ENCODE results near the gene RARS2. TPM values are rescaled to one million over a fixed set of nuclear protein-coding genes. Genes with fewer than 3 reads are reported as not detected.
A peak's percentile ranks its signal among the peaks of the same experiment; 100 is the strongest.
"Not testable (repeated sequence)": the region's sequence is repeated elsewhere in the genome, so short reads cannot be mapped to it uniquely, and the experiment has no call there.

RARS2 gene
- total RNA-seq, 1 donor from 2014 or later: 34.0 TPM

DNA sequence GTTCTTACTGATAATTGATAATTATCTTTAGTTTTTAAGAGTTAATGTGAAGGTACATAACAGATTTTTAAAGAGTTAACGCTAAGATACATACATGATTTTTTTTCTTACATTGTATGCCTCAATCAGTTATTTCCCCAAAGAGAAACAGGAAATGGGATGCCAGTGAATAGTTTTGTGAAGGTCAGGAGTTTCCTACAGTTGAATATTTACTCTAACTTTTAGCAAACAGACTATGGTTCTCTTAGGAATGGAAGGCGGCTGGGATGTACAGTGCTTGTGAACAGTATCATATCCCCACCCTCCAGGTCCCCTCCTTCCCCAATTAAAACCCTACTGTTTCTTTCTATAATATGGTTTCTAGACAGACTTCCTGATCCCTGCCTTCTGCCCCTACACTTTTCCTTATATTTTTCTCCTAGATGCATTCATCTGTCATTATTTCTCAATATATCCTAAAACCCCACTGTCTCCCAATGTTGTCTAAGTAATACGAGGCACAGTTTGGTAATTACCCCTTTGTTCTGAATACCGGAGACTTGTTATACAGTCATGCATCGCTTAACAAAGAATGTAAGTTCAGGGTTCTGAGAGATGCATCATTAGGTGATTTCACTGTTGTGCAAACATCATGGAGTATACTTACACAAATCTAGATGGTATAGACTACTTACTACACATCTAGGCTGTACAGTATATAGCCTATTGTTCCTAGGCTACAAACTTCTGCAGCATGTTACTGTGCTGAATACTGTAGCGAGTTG is 87.8 kb downstream of the RARS2 start:
- no peak for DNase-seq (ENCODE audit: low read depth, low spot score)

DNA sequence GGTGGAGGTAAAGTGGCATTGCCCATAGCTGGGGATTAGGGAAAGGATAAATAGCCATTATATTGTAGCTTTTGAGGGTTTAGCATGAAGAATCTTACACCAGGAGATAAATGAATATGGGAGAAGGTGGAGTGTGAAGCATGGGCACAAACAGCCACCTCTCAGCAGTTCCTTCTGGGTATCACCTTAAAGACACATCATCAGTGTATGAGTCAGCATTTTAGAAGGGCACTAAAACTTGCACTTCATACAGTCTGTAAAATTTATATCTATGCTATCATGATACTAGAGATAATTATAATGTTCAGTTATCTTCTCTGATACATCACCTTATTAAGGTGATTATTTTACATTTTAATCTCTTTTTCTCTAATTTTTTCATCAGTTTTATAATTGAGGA is 91.7 kb downstream of the RARS2 start:
- no peak for DNase-seq (ENCODE audit: low read depth, low spot score)

DNA sequence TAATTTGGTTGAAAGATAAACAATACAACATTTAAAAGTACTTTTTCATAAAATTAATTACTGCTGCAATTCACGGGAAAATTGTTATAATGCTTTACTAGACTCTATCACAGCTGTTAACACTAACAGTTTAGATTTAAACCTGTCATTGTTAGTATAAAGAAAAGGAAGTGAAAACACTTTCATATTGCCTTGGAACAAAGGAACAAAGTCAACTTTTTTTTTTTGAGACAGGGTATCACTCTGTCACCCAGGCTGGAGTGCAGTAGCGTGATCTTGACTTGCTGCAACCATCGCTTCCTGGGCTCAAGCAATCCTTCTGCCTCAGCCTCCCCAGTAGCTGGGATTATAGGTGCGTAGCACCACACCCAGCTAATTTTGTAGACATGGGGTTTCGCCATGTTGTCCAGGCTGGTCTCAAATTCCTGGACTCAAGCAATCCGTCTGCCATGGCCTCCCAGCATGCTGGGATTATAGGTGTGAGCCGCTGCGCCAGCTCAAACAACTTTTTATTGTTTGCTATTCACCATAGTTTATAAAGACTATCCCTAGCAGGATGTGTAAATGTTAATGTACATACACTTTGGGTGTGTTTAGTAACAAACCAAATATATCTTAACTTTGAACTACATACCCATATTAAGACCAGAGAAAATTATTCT is 94.9 kb downstream of the RARS2 start:
- DNase-seq (ENCODE audit: low read depth, low spot score): no peak

DNA sequence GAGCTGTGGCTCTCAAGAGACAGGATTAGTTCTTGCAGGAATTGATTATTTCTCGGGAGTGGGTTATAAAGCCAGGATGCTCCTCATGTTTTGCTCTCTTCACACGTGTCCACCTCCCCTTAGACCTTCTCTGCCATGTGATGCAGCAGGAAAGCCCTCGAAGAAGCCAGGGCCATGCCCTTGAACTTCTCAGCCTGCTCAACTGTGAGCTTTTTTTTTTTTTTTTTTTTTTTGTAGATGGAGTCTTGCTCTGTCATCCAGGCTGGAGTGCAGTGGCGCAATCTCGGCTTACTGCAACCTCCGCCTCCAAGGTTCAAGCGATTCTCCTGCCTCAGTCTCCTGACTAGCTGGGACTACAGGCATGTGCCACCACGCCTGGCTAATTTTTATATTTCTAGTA is 100.5 kb downstream of the RARS2 start:
- not testable (repeated sequence) for DNase-seq (ENCODE audit: low read depth, low spot score)

DNA sequence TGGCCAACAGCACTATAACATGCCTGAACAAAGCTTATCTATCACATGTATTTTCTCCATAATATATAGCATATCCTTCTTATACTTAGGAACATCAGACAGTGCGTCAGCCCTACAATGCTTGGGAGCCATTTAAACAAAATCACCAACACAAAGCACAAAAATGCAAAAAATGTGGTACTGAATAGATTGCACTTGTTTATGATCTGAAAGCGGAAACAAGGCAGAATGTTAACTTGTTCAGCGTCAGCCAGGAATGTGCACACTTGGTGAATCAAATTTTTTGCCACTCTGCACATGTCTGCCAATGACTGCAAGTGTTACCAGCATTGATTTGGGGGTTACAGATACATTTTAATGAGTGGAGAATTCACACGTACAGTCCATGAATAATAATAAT is 102.2 kb downstream of the RARS2 start:
- peak; percentile 47 for DNase-seq (ENCODE audit: low read depth, low spot score)

DNA sequence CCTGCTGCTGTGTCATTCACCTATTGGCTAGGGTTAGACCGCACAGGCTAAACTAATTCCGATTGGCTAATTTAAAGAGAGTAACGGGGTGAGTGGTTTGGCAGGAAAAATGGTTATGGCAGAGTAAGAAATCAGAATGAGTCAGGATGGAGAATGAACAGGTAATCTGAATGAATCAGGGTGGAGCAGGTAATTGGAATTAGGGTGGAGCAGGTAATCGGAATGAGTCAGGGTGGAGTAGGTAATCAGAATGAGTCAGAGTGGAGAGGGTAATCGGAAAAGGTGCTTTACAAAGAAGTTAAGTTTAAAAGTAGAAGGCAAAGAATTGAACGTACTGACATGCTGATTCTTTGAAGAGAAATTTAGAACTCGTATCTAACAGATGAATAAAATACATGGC is 105.3 kb downstream of the RARS2 start:
- no peak for DNase-seq (ENCODE audit: low read depth, low spot score)

DNA sequence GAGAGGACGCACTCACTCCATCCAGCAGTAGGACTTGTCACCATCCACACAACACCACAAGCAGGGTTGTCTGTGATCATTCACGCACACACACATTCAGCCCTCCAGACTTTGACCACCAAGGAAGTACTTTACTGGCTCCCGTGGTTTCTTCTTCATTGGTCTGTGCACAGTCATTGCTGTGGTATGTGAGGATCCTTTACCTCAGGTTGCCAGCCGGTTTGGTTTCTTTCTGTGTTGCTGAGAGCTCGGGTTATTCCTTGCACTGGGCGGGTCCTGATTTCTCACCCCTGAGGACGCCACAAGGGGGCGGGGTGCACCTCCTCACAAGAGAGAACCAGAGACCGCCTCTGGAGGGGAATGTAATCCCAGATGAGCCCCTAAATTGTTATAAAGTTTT is 105.9 kb downstream of the RARS2 start:
- DNase-seq (ENCODE audit: low read depth, low spot score): no peak

DNA sequence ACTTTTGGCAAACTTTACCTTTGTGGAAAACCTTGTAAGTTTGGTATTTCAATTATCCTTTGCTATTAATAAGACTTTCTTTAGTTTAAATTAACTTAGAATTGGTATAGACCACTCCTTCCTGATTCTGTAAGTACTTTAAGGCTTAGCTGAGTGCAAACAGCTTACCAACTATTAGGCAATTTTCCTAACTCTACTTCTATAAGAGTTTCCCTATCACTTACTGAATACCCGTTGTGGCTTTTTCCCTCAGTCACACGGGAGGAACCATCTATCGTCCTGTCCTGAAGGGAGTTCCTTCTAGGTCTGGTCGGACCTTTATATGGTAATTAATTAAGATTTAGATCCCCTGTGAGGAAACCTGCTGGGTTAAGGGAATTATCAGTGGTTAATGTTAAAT is 107.4 kb downstream of the RARS2 start:
- no peak for DNase-seq (ENCODE audit: low read depth, low spot score)

DNA sequence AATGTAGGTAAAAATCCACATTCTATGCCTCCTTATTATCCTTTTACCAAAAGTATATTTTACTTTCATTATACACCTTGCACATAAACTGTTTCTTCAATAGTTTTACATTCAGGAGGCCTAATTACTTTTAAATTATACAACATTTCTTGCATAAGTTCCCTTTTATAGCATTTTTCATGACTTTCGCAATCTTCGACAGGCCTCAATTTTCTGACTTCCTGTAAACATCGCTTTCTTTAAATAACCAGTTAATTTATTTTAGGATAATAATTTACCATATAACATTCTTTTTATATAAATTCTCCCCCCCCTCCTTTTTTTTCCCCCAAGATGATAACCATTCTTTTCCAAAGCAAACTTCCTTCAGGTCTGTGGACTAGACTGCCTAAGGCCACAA is 107.9 kb downstream of the RARS2 start:
- DNase-seq (ENCODE audit: low read depth, low spot score): no peak

DNA sequence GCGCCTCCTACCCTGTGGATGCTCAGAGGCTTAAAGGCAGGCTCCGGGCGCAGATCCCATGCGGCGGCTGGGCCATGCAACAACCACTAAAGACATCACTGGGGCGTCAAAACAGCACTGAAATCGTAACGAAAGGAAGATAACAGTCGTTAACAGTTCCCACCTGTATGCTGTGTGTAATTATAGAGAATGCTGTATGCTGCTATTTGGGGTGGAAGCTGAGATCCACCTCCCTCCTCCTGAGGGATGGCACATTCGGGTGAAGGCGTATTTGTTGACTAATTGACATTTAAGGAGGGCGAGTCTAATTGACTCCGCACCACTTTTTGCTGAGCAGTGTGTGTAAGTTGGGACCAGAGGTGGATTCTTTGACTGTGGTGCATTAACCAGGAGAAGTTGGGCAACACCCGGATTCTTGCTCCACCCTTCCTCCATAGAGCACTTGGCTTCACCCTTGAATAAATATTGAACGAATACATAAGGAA is 116.3 kb downstream of the RARS2 start:
- no peak for DNase-seq (ENCODE audit: low read depth, low spot score)

DNA sequence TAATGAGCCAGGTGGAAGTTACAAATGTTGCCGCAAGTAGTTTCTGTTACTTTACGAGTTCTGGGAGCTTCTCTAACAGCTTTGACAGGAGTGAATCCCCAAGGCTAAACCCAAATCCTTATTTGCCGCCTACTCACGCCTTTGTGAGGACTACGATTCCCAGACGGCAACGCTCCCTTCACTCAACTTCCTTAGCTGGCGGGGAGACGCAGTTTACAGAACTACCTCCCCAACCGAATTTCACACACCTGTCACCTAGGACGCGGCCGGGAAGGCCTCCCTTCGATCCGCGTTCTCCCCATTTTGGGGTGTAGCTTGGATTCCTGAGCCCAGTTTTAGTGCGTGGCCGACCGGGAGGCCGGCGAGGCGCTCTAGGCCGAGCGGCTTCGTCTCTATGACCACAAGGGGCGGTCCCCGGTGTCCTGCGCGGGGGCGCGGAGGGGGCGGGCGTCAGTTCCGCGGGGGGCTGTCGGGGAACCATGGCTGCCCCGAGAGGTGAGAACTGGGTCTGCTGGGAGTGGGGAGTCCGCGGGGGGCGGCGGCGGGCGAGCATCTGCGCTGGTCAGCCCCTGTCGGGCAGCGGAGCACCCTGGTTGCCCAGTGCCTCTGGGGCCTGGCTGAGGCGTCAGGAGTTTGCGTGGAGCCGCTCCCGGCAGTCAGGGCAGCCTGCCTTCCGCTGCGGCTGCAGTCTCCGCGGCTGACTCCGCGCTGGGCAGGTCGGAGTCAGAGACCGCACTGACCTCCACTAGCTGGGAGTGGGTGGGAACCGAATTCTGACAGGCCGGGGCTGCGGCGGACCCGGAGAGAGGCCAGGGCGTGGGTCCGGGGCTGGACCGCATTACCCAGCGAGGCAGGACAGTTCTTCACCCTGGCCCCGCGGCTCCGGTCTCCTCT is 117.0 kb downstream of the RARS2 start, which contains the start of gene SLC35A1:
TSS of gene SLC35A1 (plus strand) at position 450 of the 894 bp plus-strand sequence. CDS start at position 480, 30 bp downstream.
- peak; percentile 39 for DNase-seq (ENCODE audit: low read depth, low spot score)

DNA sequence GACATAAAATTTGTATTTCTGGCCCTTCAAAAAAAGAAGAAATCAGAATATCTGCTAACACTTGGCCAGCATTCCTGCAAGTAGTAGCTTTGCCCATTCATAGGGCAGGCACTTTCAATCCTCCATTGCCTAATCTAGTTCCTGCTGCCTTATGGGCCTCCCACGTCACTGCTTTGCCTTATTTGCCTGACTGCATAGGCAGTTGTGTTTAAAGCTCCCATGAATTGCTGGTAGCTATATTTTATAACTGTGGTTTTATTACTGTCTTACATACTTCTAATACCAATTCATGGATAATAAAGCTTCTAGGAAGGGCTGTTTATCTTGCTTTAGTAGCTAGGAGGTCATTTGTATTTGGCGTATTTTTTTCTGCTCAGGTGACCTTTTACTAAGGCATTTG is 124.7 kb downstream of the RARS2 start:
- no peak for DNase-seq (ENCODE audit: low read depth, low spot score)

Other genes with a start within 250 kb of the RARS2 start
- gene C6orf163, start 245.2 kb downstream of the RARS2 start, total RNA-seq: 0.56 and 1.1 TPM in 2 replicates
- gene CFAP206, start 182.0 kb downstream of the RARS2 start, total RNA-seq: 0.04 and 0.20 TPM in 2 replicates
- gene SLC35A1, start 117.0 kb downstream of the RARS2 start, total RNA-seq: 13.9 and 24.9 TPM in 2 replicates
- 13.3 and 19.8 TPM in 2 replicates for gene ORC3, start 148 bp upstream of the RARS2 start, total RNA-seq
- 18.5 and 20.3 TPM in 2 replicates for gene AKIRIN2, start 112.2 kb upstream of the RARS2 start, total RNA-seq